ENCODE data around the gene LRP2.

GRCh38 chr2:169094676-169095075 is 267.7 kb downstream of the LRP2 start:
- TF ChIP-seq CTCF (IDR thresholded peaks at IDR 0.05; ENCODE audit: borderline replicate concordance, extremely low read depth, low read length, poor library complexity, severe bottlenecking) (no peak), EZH2 (IDR thresholded peaks at IDR 0.05; ENCODE audit: borderline replicate concordance, low read depth, low read length, severe bottlenecking) (no peak)

Measured in DND-41 (cell line).